SKM-1 (cell line): ENCODE results near the gene CCR8.
"Not testable (repeated sequence)": the region's sequence is repeated elsewhere in the genome, so short reads cannot be mapped to it uniquely, and the experiment has no call there.

ENCODE experiments used
- DNase-seq: peaks from one replicate; lab custom pipeline; 2025; ENCODE audit not compliant: unreplicated experiment; lab: John Stamatoyannopoulos, UW

Gene CCR8

GRCh38 chr3:39315420-39315819 lies 14.1 kb upstream of the CCR8 start:
- no peak for DNase-seq

GRCh38 chr3:39317571-39318169 lies 11.8 kb upstream of the CCR8 start:
- peak; percentile 87 for DNase-seq

- DNase-seq = no peak
These were observed 11.2 kb upstream of the CCR8 start for GRCh38 chr3:39318301-39318700.

- DNase-seq = no peak
These were observed 10.3 kb upstream of the CCR8 start for GRCh38 chr3:39319249-39319648.

- not testable (repeated sequence) for DNase-seq
These were observed 7.9 kb upstream of the CCR8 start for GRCh38 chr3:39321574-39321983.

- not testable (repeated sequence) for DNase-seq
These were observed 7.2 kb upstream of the CCR8 start for GRCh38 chr3:39322209-39322715.

GRCh38 chr3:39322936-39323335 lies 6.6 kb upstream of the CCR8 start:
- no peak for DNase-seq

GRCh38 chr3:39323494-39323893 lies 6.0 kb upstream of the CCR8 start:
- DNase-seq = no peak

GRCh38 chr3:39325236-39325635 lies 4.3 kb upstream of the CCR8 start:
- no peak for DNase-seq

- DNase-seq = no peak
These were observed 2.3 kb upstream of the CCR8 start for GRCh38 chr3:39327053-39327745.

- no peak for DNase-seq
These were observed 1.7 kb upstream of the CCR8 start for GRCh38 chr3:39327746-39328349.

- DNase-seq = no peak
These were observed 1.3 kb downstream of the CCR8 start for GRCh38 chr3:39330824-39331223.

- no peak for DNase-seq
These were observed 3.0 kb downstream of the CCR8 start for GRCh38 chr3:39332525-39332924.

- DNase-seq = no peak
These were observed 4.1 kb downstream of the CCR8 start for GRCh38 chr3:39333607-39334006.

GRCh38 chr3:39334205-39334604 lies 4.7 kb downstream of the CCR8 start:
- no peak for DNase-seq

GRCh38 chr3:39338201-39338600 lies 8.7 kb downstream of the CCR8 start:
- DNase-seq = no peak

- no peak for DNase-seq
These were observed 9.6 kb downstream of the CCR8 start for GRCh38 chr3:39339086-39339485.

- DNase-seq = no peak
These were observed 13.7 kb downstream of the CCR8 start for GRCh38 chr3:39343076-39343717.

GRCh38 chr3:39343760-39344159 lies 14.3 kb downstream of the CCR8 start:
- no peak for DNase-seq

- no peak for DNase-seq
These were observed 15.3 kb downstream of the CCR8 start for GRCh38 chr3:39344746-39345344.

- DNase-seq = no peak
These were observed 17.5 kb downstream of the CCR8 start for GRCh38 chr3:39346785-39347585.
